Mesenchymal stem cell (in vitro differentiated cells and primary cell): ENCODE results near the gene GALK1.

ENCODE experiments used
- DNase-seq: peaks from one replicate; pipeline ENCODE4 v3.0.0-alpha.2; 2013
- H2AFZ ChIP-seq: one replicate; pipeline ENCODE4 v1.6.1; 2013; ENCODE audit warnings: low read depth, mild to moderate bottlenecking, control low read depth, inconsistent platforms, low read length, moderate library complexity
- H2AK5ac ChIP-seq: 2 replicates; pipeline ENCODE4 v1.6.1; 2013; ENCODE audit warnings: low read length, moderate library complexity, mild to moderate bottlenecking, inconsistent platforms; ENCODE audit not compliant: severe bottlenecking
- H2BK120ac ChIP-seq: one replicate; pipeline ENCODE4 v1.6.1; 2013; ENCODE audit warnings: low read depth, mild to moderate bottlenecking, inconsistent platforms, low read length, moderate library complexity
- H2BK12ac ChIP-seq, 2 experiments: one replicate each; pipeline ENCODE4 v1.6.1; 2013; ENCODE audit warnings: inconsistent platforms in 2 of 2, low read length in 2 of 2, mild to moderate bottlenecking in 2 of 2, moderate library complexity in 2 of 2, control low read depth in 1 of 2
- H2BK15ac ChIP-seq: one replicate; pipeline ENCODE4 v1.6.1; 2013; ENCODE audit warnings: mild to moderate bottlenecking, low read depth, inconsistent platforms; ENCODE audit not compliant: poor library complexity, severe bottlenecking
- H2BK5ac ChIP-seq: 2 replicates; pipeline ENCODE4 v1.6.1; 2013; ENCODE audit warnings: low read depth, mild to moderate bottlenecking, low read length, control low read depth, inconsistent platforms; ENCODE audit not compliant: poor library complexity, severe bottlenecking
- H3K14ac ChIP-seq, 2 experiments: one replicate each; pipeline ENCODE4 v1.6.1; 2013; ENCODE audit warnings: inconsistent platforms in 2 of 2, low read length in 2 of 2, control low read depth in 1 of 2, mild to moderate bottlenecking in 1 of 2, moderate library complexity in 1 of 2
- H3K18ac ChIP-seq, 2 experiments: one replicate each; pipeline ENCODE4 v1.6.1; 2013; ENCODE audit warnings: inconsistent platforms in 2 of 2, low read length in 2 of 2, control low read depth in 1 of 2, low read depth in 1 of 2, mild to moderate bottlenecking in 1 of 2
- H3K23ac ChIP-seq, 2 experiments: one replicate each; pipeline ENCODE4 v1.6.1; 2013; ENCODE audit warnings: inconsistent platforms in 2 of 2, low read length in 2 of 2, mild to moderate bottlenecking in 2 of 2, moderate library complexity in 2 of 2, control low read depth in 1 of 2
- H3K27ac ChIP-seq: 2 replicates; pipeline ENCODE4 v1.5.1; 2013; ENCODE audit warnings: mild to moderate bottlenecking, moderate library complexity, low read length, control low read depth, inconsistent platforms; ENCODE audit not compliant: poor library complexity, severe bottlenecking
- H3K27me3 ChIP-seq, 2 experiments: 2 replicates each; pipeline versions ENCODE4 v1.6.1 to v1.7.0; 2013; ENCODE audit warnings: low read length in 2 of 2, mild to moderate bottlenecking in 2 of 2, moderate library complexity in 2 of 2, control low read depth in 1 of 2, inconsistent platforms in 1 of 2; ENCODE audit not compliant: control insufficient read depth in 1 of 2, insufficient read depth in 1 of 2
- H3K36me3 ChIP-seq, 2 experiments: 2 replicates each; pipeline versions ENCODE4 v1.6.1 to v1.7.0; 2013; ENCODE audit warnings: low read length in 2 of 2, control low read depth in 1 of 2, inconsistent platforms in 1 of 2, low read depth in 1 of 2, mild to moderate bottlenecking in 1 of 2; ENCODE audit not compliant: insufficient read depth in 2 of 2, control insufficient read depth in 1 of 2
- H3K4ac ChIP-seq, 2 experiments: one replicate each; pipeline ENCODE4 v1.6.1; 2013; ENCODE audit warnings: inconsistent platforms in 2 of 2, low read length in 2 of 2, mild to moderate bottlenecking in 2 of 2, moderate library complexity in 2 of 2, control low read depth in 1 of 2, low read depth in 1 of 2
- H3K4me1 ChIP-seq: 2 replicates; pipeline ENCODE4 v1.6.1; 2013; ENCODE audit warnings: low read depth, low read length, control low read depth; ENCODE audit not compliant: control insufficient read depth, insufficient read depth
- H3K4me2 ChIP-seq: 2 replicates; pipeline ENCODE4 v1.6.1; 2013; ENCODE audit warnings: low read length, mild to moderate bottlenecking, inconsistent platforms; ENCODE audit not compliant: poor library complexity, severe bottlenecking
- H3K4me3 ChIP-seq, 2 experiments: 2 replicates each; pipeline versions ENCODE4 v1.5.1 to v1.7.0; 2013; ENCODE audit warnings: low read length in 2 of 2, mild to moderate bottlenecking in 2 of 2, control low read depth in 1 of 2, low read depth in 1 of 2; ENCODE audit not compliant: insufficient read depth in 1 of 2
- H3K79me1 ChIP-seq: replicated peaks from 2 replicates; pipeline ENCODE4 v1.6.1; 2013; ENCODE audit warnings: mild to moderate bottlenecking, control low read depth, low read length, inconsistent platforms; ENCODE audit not compliant: poor library complexity, severe bottlenecking
- H3K9ac ChIP-seq: 2 replicates; pipeline ENCODE4 v1.7.0; 2013; ENCODE audit warnings: mild to moderate bottlenecking, low read length, moderate library complexity
- H3K9me3 ChIP-seq: 2 replicates; pipeline ENCODE4 v1.7.0; 2013; ENCODE audit warnings: mild to moderate bottlenecking, low read length; ENCODE audit not compliant: control insufficient read depth
- H4K8ac ChIP-seq: one replicate; pipeline ENCODE4 v1.6.1; 2013; ENCODE audit warnings: inconsistent platforms, mild to moderate bottlenecking, low read length, moderate library complexity
- H4K91ac ChIP-seq: one replicate; pipeline ENCODE4 v1.6.1; 2013; ENCODE audit warnings: mild to moderate bottlenecking, low read length, inconsistent platforms
- WGBS: methylation state at CpG from one replicate; pipeline ENCODE4 v1.1.7; 2013; ENCODE audit warnings: mixed read lengths; 5-methylcytosine and 5-hydroxymethylcytosine counted together

Gene GALK1

DNA sequence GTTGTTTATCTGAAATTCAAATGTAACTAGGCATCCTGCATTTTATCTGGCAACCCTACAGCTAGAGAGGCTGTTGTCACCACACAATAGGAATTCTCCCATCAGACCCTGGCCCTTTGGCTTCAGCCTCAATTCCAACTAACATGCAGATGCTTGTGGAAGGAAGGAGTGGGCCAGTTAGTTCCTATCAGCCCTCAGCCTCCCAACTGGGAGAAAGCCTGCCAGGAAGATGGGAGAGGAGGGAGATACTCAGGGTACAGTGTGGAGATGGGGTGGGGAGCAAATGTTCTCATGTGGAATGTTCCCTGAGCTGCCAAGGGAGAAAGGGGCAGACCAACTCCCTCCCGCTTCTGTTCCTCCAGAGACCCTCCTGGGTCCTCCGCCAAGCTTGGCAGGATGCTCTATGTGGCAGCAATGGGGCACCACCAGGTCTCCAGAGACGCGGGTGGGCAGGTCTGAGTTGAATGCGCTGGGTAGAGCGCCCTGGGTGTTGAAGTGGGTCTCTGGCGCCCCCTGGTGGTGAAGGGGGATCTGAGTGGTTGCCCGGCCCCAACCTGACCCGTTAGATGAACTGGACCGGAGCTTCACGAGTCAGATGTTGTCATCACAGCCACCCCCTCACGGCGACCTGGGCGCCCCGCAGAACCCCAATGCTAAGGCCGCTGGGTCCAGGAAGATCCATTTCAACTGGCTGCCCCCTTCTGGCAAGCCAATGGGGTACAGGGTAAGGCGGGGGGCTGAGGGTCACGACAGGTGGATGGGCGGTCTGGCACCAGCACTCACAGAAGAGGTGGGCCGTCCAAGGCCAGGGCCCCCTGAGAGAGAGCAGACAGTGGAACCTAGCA is 15.2 kb downstream of the GALK1 start:
- H3K9me3 ChIP-seq: no peaks in the 10 kb centered on the region

DNA sequence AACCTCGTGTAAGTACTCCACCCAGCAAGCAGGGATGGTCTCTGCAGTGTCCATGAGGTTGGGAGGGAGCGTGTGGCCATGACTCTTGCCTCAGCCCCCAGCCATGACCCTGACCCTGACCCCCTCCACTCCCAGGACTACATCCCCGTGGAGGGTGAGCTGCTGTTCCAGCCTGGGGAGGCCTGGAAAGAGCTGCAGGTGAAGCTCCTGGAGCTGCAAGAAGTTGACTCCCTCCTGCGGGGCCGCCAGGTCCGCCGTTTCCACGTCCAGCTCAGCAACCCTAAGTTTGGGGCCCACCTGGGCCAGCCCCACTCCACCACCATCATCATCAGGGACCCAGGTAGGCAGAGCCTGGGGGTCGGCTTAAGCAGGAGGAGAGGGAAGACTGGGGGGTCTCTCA is 16.3 kb downstream of the GALK1 start:
- H2BK120ac ChIP-seq: no peak overlapping the region
- peaks cover 9% of the 10 kb centered on the region for H3K79me1 ChIP-seq
- peaks cover 13% of the 10 kb centered on the region for H3K4me1 ChIP-seq
- no peak overlapping the region for H3K4me2 ChIP-seq
- no peak overlapping the region for H3K4ac ChIP-seq
- no peak overlapping the region for H2BK12ac ChIP-seq
- H3K27me3 ChIP-seq: peaks cover 0 to 10% of the 10 kb centered on the region in 2 experiments
- no peaks in the 10 kb centered on the region for H3K9me3 ChIP-seq
- H3K9ac ChIP-seq: no peak overlapping the region
- no peak overlapping the region for H2AK5ac ChIP-seq
- no peak overlapping the region for H2AFZ ChIP-seq
- no peak overlapping the region for H4K8ac ChIP-seq
- WGBS: 93% methylated on average over 8 of the region's 9 CpGs
- no peak overlapping the region for H4K91ac ChIP-seq
- no peak overlapping the region for H3K18ac ChIP-seq
- no peak overlapping the region for H3K27ac ChIP-seq
- peaks cover 0 to 83% of the 10 kb centered on the region in 2 experiments for H3K36me3 ChIP-seq
- no peak for DNase-seq
- no peak overlapping the region for H3K23ac ChIP-seq
- no peak overlapping the region for H2BK5ac ChIP-seq
- H3K14ac ChIP-seq: no peak overlapping the region
- no peak overlapping the region for H2BK15ac ChIP-seq
- H3K4me3 ChIP-seq: no peak overlapping the region

More for the DNA sequence above, 15.2 kb downstream of the GALK1 start:
- Histone ChIP-seq H3K27me3 (peaks cover 0 to 10% of the 10 kb centered on the region in 2 experiments), H4K8ac (peak overlapping the region; percentile 70), H2BK12ac (peak overlapping the region in 1 of 2 experiments; percentile 30), H3K4ac (no peak overlapping the region), H3K79me1 (peaks cover 8% of the 10 kb centered on the region), H2BK15ac (no peak overlapping the region), H3K36me3 (peaks cover 0 to 83% of the 10 kb centered on the region in 2 experiments), H2BK5ac (no peak overlapping the region), H2AK5ac (no peak overlapping the region), H3K9ac (peak overlapping the region; percentile 47), H3K18ac (no peak overlapping the region), H3K4me3 (peak overlapping the region in 1 of 2 experiments; percentile 32), H3K27ac (no peak overlapping the region), H3K4me2 (no peak overlapping the region), H3K14ac (no peak overlapping the region), H3K23ac (no peak overlapping the region), H2BK120ac (no peak overlapping the region), H4K91ac (peak overlapping the region; percentile 9), H2AFZ (peak overlapping the region; percentile 15), H3K4me1 (peaks cover 23% of the 10 kb centered on the region)
- peak; percentile 74 for DNase-seq
- WGBS: 19% methylated on average over 18 of the region's 20 CpGs

DNA sequence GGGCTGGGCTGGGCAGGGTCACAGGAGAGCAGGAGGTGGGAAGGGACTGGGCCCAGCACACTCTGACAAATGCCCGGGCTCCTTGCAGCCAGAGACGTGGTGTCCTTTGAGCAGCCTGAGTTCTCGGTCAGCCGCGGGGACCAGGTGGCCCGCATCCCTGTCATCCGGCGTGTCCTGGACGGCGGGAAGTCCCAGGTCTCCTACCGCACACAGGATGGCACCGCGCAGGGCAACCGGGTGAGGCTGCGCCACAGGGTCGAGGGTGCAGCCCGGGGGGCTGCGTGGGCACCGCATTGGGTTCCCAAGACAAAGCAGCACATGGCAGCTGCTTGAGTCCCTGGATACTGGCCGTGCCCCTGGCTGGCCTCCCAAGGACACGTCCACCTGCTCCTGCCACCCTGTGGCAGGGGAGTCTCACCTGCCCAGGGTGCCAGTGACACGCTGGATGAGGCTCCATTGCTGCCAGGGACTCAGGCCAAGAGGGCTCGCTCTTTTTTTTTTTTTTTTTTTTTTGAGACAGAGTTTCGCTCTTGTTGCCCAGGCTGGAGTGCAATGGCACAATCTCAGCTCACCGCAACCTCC is 21.3 kb downstream of the GALK1 start:
- Histone ChIP-seq H2AK5ac (no peak overlapping the region), H3K4me1 (no peaks in the 10 kb centered on the region), H3K14ac (no peak overlapping the region), H2AFZ (no peak overlapping the region), H2BK5ac (no peak overlapping the region), H4K91ac (no peak overlapping the region), H2BK15ac (no peak overlapping the region), H3K9ac (no peak overlapping the region), H3K27ac (no peak overlapping the region), H3K27me3 (peaks cover 0 to 3% of the 10 kb centered on the region in 2 experiments), H3K18ac (no peak overlapping the region), H4K8ac (no peak overlapping the region), H3K4me3 (no peak overlapping the region), H3K4ac (no peak overlapping the region), H2BK120ac (no peak overlapping the region), H3K23ac (no peak overlapping the region), H3K4me2 (no peak overlapping the region), H2BK12ac (no peak overlapping the region), H3K36me3 (peaks cover 0 to 82% of the 10 kb centered on the region in 2 experiments), H3K9me3 (no peaks in the 10 kb centered on the region), H3K79me1 (peaks cover 17% of the 10 kb centered on the region)
- WGBS: 95% methylated on average over 25 of the region's 25 CpGs
- no peak for DNase-seq

DNA sequence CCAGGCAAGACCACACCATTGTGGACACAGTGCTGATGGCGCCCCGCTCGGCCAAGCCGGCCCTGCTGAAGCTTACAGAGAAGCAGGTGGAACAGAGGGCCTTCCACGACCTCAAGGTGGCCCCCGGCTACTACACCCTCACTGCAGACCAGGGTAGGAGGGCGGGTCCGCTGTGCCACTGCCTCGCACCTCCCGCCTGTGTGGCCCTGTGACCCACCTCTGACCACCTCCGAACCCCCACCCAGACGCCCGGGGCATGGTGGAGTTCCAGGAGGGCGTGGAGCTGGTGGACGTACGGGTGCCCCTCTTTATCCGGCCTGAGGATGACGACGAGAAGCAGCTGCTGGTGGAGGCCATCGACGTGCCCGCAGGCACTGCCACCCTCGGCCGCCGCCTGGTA is 22.7 kb downstream of the GALK1 start:
- H3K9ac ChIP-seq: no peak overlapping the region
- H3K23ac ChIP-seq: no peak overlapping the region
- no peak overlapping the region for H2BK15ac ChIP-seq
- no peak overlapping the region for H3K14ac ChIP-seq
- H3K4me3 ChIP-seq: no peak overlapping the region
- 90% methylated on average over 25 of the region's 25 CpGs for WGBS
- H2BK5ac ChIP-seq: no peak overlapping the region
- H3K27me3 ChIP-seq: peaks cover 0 to 8% of the 10 kb centered on the region in 2 experiments
- no peak for DNase-seq
- H4K8ac ChIP-seq: no peak overlapping the region
- peaks cover 19% of the 10 kb centered on the region for H3K79me1 ChIP-seq
- no peak overlapping the region for H3K18ac ChIP-seq
- no peak overlapping the region for H3K4ac ChIP-seq
- no peak overlapping the region for H3K27ac ChIP-seq
- H3K4me1 ChIP-seq: peaks cover 7% of the 10 kb centered on the region
- H3K4me2 ChIP-seq: no peak overlapping the region
- no peak overlapping the region for H2BK120ac ChIP-seq
- no peak overlapping the region for H2AFZ ChIP-seq
- no peak overlapping the region for H2AK5ac ChIP-seq
- H2BK12ac ChIP-seq: no peak overlapping the region
- no peak overlapping the region for H4K91ac ChIP-seq
- H3K36me3 ChIP-seq: peaks cover 0 to 90% of the 10 kb centered on the region in 2 experiments
- no peaks in the 10 kb centered on the region for H3K9me3 ChIP-seq
